ENCODE data around the gene ZDHHC11. TPM values are rescaled to one million over a fixed set of nuclear protein-coding genes. Genes with fewer than 3 reads are reported as not detected.
A peak's percentile ranks its signal among the peaks of the same experiment; 100 is the strongest.
"Not testable (repeated sequence)": the region's sequence is repeated elsewhere in the genome, so short reads cannot be mapped to it uniquely, and the experiment has no call there.

ZDHHC11 gene
- total RNA-seq, 2 experiments from 2014 or later, result 13.3 to 18.3 TPM

GRCh38 chr5:845676-846601, 4.8 kb downstream of the ZDHHC11 start:
- H3K9me3 Mint-ChIP-seq; H3K27ac Mint-ChIP-seq; CTCF ChIA-PET; intact Hi-C loops (cut with DNase I, micrococcal nuclease); H3K4me3 ChIP-seq (ENCODE audit: low read length); H3K4me1 Mint-ChIP-seq (ENCODE audit: low read depth); POLR2A ChIA-PET; ATAC-seq (ENCODE audit: poor library complexity); H3K36me3 ChIP-seq (ENCODE audit: insufficient read depth, low read length); H3K27me3 ChIP-seq (ENCODE audit: control insufficient read depth in 1 of 2, insufficient read depth in 2 of 2, low read length in 2 of 2); H3K36me3 Mint-ChIP-seq (ENCODE audit: low read depth); H3K27ac ChIP-seq (ENCODE audit: low read depth in 1 of 2, low read length in 2 of 2); DNase-seq; H3K9me3 ChIP-seq (ENCODE audit: control insufficient read depth in 1 of 2, insufficient read depth in 1 of 2, low read length in 2 of 2); H3K27me3 Mint-ChIP-seq; H3K4me1 ChIP-seq (ENCODE audit: insufficient read depth, low read length); H3K4me3 Mint-ChIP-seq: not testable (repeated sequence)

- H3K9me3 ChIP-seq (ENCODE audit: control insufficient read depth in 1 of 2, insufficient read depth in 1 of 2, low read length in 2 of 2); H3K4me3 Mint-ChIP-seq; H3K9me3 Mint-ChIP-seq; H3K27ac ChIP-seq (ENCODE audit: low read depth in 1 of 2, low read length in 2 of 2); H3K27me3 Mint-ChIP-seq; CTCF ChIA-PET; H3K36me3 Mint-ChIP-seq (ENCODE audit: low read depth); H3K27ac Mint-ChIP-seq; H3K4me1 Mint-ChIP-seq (ENCODE audit: low read depth); H3K4me1 ChIP-seq (ENCODE audit: insufficient read depth, low read length); H3K36me3 ChIP-seq (ENCODE audit: insufficient read depth, low read length); H3K4me3 ChIP-seq (ENCODE audit: low read length); H3K27me3 ChIP-seq (ENCODE audit: control insufficient read depth in 1 of 2, insufficient read depth in 2 of 2, low read length in 2 of 2); intact Hi-C loops (cut with DNase I, micrococcal nuclease); ATAC-seq (ENCODE audit: poor library complexity); POLR2A ChIA-PET: not testable (repeated sequence)
- DNase-seq, result peak in 1 of 14 experiments; percentile 29
Measured at GRCh38 chr5:845031-845675, 5.6 kb downstream of the ZDHHC11 start.

- H3K36me3 ChIP-seq (ENCODE audit: insufficient read depth, low read length); H3K9me3 ChIP-seq (ENCODE audit: control insufficient read depth in 1 of 2, insufficient read depth in 1 of 2, low read length in 2 of 2); H3K36me3 Mint-ChIP-seq (ENCODE audit: low read depth); H3K4me3 ChIP-seq (ENCODE audit: low read length); H3K4me1 ChIP-seq (ENCODE audit: insufficient read depth, low read length); H3K9me3 Mint-ChIP-seq; H3K4me1 Mint-ChIP-seq (ENCODE audit: low read depth); H3K27ac Mint-ChIP-seq; H3K27me3 Mint-ChIP-seq; H3K27me3 ChIP-seq (ENCODE audit: control insufficient read depth in 1 of 2, insufficient read depth in 2 of 2, low read length in 2 of 2); intact Hi-C loops (cut with DNase I, micrococcal nuclease); POLR2A ChIA-PET; H3K4me3 Mint-ChIP-seq; ATAC-seq (ENCODE audit: poor library complexity); H3K27ac ChIP-seq (ENCODE audit: low read depth in 1 of 2, low read length in 2 of 2); CTCF ChIA-PET: not testable (repeated sequence)
- peak in 1 of 14 experiments; percentile 29 for DNase-seq
Measured at GRCh38 chr5:844426-844825, 6.4 kb downstream of the ZDHHC11 start.

GRCh38 chr5:843926-844325, 6.9 kb downstream of the ZDHHC11 start:
- intact Hi-C loops (cut with DNase I, micrococcal nuclease); H3K4me3 Mint-ChIP-seq: not testable (repeated sequence)

GRCh38 chr5:843371-843770, 7.4 kb downstream of the ZDHHC11 start:
- H3K4me1 Mint-ChIP-seq (ENCODE audit: low read depth); DNase-seq; H3K9me3 ChIP-seq (ENCODE audit: control insufficient read depth in 1 of 2, insufficient read depth in 1 of 2, low read length in 2 of 2); H3K4me3 Mint-ChIP-seq; H3K27ac Mint-ChIP-seq; H3K9me3 Mint-ChIP-seq; H3K4me3 ChIP-seq (ENCODE audit: low read length); H3K27ac ChIP-seq (ENCODE audit: low read depth in 1 of 2, low read length in 2 of 2); H3K27me3 Mint-ChIP-seq; intact Hi-C loops (cut with DNase I, micrococcal nuclease); H3K27me3 ChIP-seq (ENCODE audit: control insufficient read depth in 1 of 2, insufficient read depth in 2 of 2, low read length in 2 of 2); H3K36me3 ChIP-seq (ENCODE audit: insufficient read depth, low read length); POLR2A ChIA-PET; H3K36me3 Mint-ChIP-seq (ENCODE audit: low read depth); CTCF ChIA-PET; H3K4me1 ChIP-seq (ENCODE audit: insufficient read depth, low read length); ATAC-seq (ENCODE audit: poor library complexity): not testable (repeated sequence)

More at GRCh38 chr5:843926-844325, 6.9 kb downstream of the ZDHHC11 start:
- H3K9me3 Mint-ChIP-seq; H3K4me1 Mint-ChIP-seq (ENCODE audit: low read depth); H3K4me3 ChIP-seq (ENCODE audit: low read length); POLR2A ChIA-PET; H3K27me3 Mint-ChIP-seq; ATAC-seq (ENCODE audit: poor library complexity); H3K36me3 Mint-ChIP-seq (ENCODE audit: low read depth); CTCF ChIA-PET; H3K36me3 ChIP-seq (ENCODE audit: insufficient read depth, low read length); H3K27ac ChIP-seq (ENCODE audit: low read depth in 1 of 2, low read length in 2 of 2); H3K4me1 ChIP-seq (ENCODE audit: insufficient read depth, low read length); H3K9me3 ChIP-seq (ENCODE audit: control insufficient read depth in 1 of 2, insufficient read depth in 1 of 2, low read length in 2 of 2); H3K27me3 ChIP-seq (ENCODE audit: control insufficient read depth in 1 of 2, insufficient read depth in 2 of 2, low read length in 2 of 2); H3K27ac Mint-ChIP-seq: not testable (repeated sequence)
- peak in 1 of 14 experiments; percentile 25 for DNase-seq

GRCh38 chr5:842402-843221, 8.2 kb downstream of the ZDHHC11 start:
- H3K9me3 ChIP-seq (ENCODE audit: control insufficient read depth in 1 of 2, insufficient read depth in 1 of 2, low read length in 2 of 2); H3K4me1 Mint-ChIP-seq (ENCODE audit: low read depth); ATAC-seq (ENCODE audit: poor library complexity); H3K27me3 ChIP-seq (ENCODE audit: control insufficient read depth in 1 of 2, insufficient read depth in 2 of 2, low read length in 2 of 2); POLR2A ChIA-PET; H3K36me3 Mint-ChIP-seq (ENCODE audit: low read depth); intact Hi-C loops (cut with DNase I, micrococcal nuclease); H3K27ac ChIP-seq (ENCODE audit: low read depth in 1 of 2, low read length in 2 of 2); H3K27ac Mint-ChIP-seq; H3K4me3 ChIP-seq (ENCODE audit: low read length); CTCF ChIA-PET; H3K9me3 Mint-ChIP-seq; H3K27me3 Mint-ChIP-seq; H3K36me3 ChIP-seq (ENCODE audit: insufficient read depth, low read length); H3K4me3 Mint-ChIP-seq; H3K4me1 ChIP-seq (ENCODE audit: insufficient read depth, low read length): not testable (repeated sequence)
- DNase-seq, result peak in 1 of 14 experiments; percentile 29

Measured in CD4-positive, alpha-beta T cell (primary cell).